ENCODE measurements around the gene GTF3C4.

Gene GTF3C4

GRCh38 chr9:132634327-132634726 is 35.9 kb upstream of the GTF3C4 start:
- ChIA-PET POLR2A (no interaction called here), CTCF (no interaction called here)
- no peak for DNase-seq (ENCODE audit: low read depth, low spot score)
- H3K4me3 ChIP-seq (ENCODE audit: low read depth, low read length): no peak overlapping the region
- TF ChIP-seq, protein P1, sequence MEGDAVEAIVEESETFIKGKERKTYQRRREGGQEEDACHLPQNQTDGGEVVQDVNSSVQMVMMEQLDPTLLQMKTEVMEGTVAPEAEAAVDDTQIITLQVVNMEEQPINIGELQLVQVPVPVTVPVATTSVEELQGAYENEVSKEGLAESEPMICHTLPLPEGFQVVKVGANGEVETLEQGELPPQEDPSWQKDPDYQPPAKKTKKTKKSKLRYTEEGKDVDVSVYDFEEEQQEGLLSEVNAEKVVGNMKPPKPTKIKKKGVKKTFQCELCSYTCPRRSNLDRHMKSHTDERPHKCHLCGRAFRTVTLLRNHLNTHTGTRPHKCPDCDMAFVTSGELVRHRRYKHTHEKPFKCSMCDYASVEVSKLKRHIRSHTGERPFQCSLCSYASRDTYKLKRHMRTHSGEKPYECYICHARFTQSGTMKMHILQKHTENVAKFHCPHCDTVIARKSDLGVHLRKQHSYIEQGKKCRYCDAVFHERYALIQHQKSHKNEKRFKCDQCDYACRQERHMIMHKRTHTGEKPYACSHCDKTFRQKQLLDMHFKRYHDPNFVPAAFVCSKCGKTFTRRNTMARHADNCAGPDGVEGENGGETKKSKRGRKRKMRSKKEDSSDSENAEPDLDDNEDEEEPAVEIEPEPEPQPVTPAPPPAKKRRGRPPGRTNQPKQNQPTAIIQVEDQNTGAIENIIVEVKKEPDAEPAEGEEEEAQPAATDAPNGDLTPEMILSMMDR (IDR thresholded peaks at IDR 0.05; ENCODE audit: insufficient read depth, low read length, missing control alignments): no peak

DNA sequence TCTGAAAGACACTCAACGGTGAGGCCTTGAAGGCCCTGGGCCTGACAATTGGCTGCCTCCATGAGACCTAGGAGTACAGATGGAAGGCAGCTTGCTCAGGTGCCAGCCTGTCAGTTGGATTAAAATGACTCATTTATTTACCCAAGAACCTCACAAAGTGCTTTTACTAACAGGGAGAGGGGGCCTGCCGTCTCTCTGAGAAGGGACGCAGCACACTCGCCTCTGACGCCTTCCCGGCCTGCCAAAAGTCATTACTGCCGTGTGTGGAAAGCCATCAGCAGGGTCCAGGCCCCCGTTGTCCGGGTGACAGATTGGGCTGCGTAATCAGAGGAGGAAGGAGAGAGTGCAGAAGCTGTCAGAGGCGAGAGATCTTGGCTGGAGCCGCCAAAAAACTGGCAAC is 32.9 kb upstream of the GTF3C4 start:
- no peak overlapping the region for H3K4me3 ChIP-seq (ENCODE audit: low read depth, low read length)
- CTCF ChIA-PET: interaction anchor here (1.2 kb wide), 1 partner anchor 14 kb away, joined by 3 read pairs; no protein-coding TSS in a partner anchor
- no peak for DNase-seq (ENCODE audit: low read depth, low spot score)
- POLR2A ChIA-PET: no interaction called here
- TF ChIP-seq, protein P1 (IDR thresholded peaks at IDR 0.05; ENCODE audit: insufficient read depth, low read length, missing control alignments): no peak

DNA sequence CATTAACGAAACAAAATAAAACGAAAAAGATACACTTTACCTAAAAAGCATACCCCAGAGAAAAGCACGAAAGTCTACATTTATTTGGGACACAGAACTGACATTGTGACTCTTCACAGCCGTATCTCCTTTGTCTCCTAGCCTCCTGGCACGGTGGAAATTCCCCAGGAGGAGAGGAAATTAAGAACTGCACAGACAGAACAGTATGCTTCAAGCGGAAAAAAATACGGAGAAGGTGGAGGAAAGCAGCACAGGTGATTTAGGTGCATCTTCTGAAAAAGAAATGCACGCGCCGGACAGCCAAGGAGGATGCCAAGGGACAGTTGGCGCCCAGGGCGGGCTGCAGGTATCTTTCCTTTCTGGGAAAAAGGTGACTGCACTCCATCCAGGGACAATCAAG is 32.5 kb upstream of the GTF3C4 start:
- DNase-seq (ENCODE audit: low read depth, low spot score): no peak
- POLR2A ChIA-PET: no interaction called here
- CTCF ChIA-PET: interaction anchor here (1.2 kb wide), 1 partner anchor 14 kb away, joined by 3 read pairs; no protein-coding TSS in a partner anchor
- TF ChIP-seq, protein P1 (IDR thresholded peaks at IDR 0.05; ENCODE audit: insufficient read depth, low read length, missing control alignments): no peak
- no peak overlapping the region for H3K4me3 ChIP-seq (ENCODE audit: low read depth, low read length)

DNA sequence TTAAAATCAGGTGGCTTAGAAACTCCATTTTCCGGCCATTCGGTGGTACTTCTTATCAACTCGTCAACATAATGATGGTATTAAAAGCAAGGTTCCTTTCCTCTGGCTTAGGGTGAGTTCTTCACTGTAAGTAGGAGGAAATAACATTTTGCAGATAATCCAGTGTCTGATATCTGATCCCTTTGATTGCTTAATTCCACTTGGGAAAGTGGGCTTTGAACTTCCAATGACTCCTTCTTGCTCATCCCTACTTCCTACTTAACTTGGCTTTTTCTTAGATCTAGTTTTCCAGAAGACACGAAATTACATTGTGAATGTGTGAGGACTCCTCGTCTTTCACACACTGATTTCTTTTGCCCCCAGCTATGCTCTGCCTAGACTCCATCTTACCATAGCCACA is 32.0 kb upstream of the GTF3C4 start:
- ChIA-PET POLR2A (no interaction called here), CTCF (no interaction called here)
- no peak for DNase-seq (ENCODE audit: low read depth, low spot score)
- TF ChIP-seq, protein P1 (IDR thresholded peaks at IDR 0.05; ENCODE audit: insufficient read depth, low read length, missing control alignments): no peak
- no peak overlapping the region for H3K4me3 ChIP-seq (ENCODE audit: low read depth, low read length)

DNA sequence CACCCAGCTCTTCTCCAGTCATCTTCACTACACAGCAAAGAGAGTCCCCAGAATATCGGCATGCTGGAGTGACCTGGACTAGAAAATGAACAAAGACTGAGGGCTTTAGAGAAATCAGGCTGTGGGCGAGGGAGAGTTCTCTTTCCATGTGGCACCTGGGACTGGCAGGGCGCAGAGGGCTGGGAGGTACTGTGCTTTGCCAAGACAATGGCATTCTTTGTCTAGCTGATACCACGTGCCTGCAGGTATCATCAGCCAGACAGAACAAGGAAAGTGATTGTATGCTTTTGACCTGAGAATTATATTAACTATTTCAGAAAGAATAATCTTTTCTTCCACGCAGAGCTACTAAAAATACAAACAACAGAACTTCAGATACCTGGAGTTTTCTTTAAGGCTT is 30.9 kb upstream of the GTF3C4 start:
- CTCF ChIA-PET: interaction anchor here (1.4 kb wide), 1 partner anchor 12 kb away, joined by 5 read pairs; no protein-coding TSS in a partner anchor
- no peak for DNase-seq (ENCODE audit: low read depth, low spot score)
- POLR2A ChIA-PET: no interaction called here
- TF ChIP-seq, protein P1 (IDR thresholded peaks at IDR 0.05; ENCODE audit: insufficient read depth, low read length, missing control alignments): no peak
- H3K4me3 ChIP-seq (ENCODE audit: low read depth, low read length): no peak overlapping the region

DNA sequence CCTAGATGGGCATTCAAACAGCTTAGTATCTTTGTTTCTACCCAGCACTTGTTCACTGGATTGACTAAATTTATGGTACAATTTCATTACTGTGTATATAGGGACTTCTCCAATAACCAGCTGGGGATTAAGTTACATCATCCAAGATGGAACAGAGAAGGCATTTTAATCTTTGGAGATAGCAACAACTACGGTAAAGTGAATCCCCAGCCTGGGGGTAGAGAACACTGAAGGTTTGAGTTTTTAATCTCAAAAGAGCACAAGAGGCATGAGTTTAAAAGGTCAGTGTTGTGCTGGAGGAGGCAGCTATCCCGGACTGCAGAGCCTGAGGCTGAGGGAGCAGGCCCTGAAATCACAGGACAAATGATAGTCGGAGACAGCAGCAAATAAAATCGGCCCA is 29.0 kb upstream of the GTF3C4 start:
- TF ChIP-seq, protein P1 (IDR thresholded peaks at IDR 0.05; ENCODE audit: insufficient read depth, low read length, missing control alignments): no peak
- ChIA-PET CTCF (interaction anchor here (1.1 kb wide), 2 partner anchors 16 to 134 kb away, joined by 3 read pairs; no protein-coding TSS in a partner anchor), POLR2A (no interaction called here)
- DNase-seq (ENCODE audit: low read depth, low spot score): no peak
- H3K4me3 ChIP-seq (ENCODE audit: low read depth, low read length): no peak overlapping the region

Data from AG04449 (cell line).